Fibroblast of mammary gland (primary cell): ENCODE results near the gene PHF2.

Experiments
- DNase-seq: peaks from one replicate; pipeline ENCODE4 v3.0.0-alpha.2; 2010; ENCODE audit warnings: low read depth
- H3K4me3 ChIP-seq: 2 replicates; pipeline ENCODE4 v1.5.1; 2011; ENCODE audit warnings: low read depth, mild to moderate bottlenecking, low read length, moderate library complexity; ENCODE audit not compliant: control insufficient read depth
- CTCF ChIP-seq: conservative IDR thresholded peaks from 2 replicates; pipeline ENCODE4 v1.5.1; 2011; ENCODE audit warnings: low read depth, low read length, inconsistent platforms; ENCODE audit not compliant: control insufficient read depth, insufficient read depth

Gene PHF2

DNA sequence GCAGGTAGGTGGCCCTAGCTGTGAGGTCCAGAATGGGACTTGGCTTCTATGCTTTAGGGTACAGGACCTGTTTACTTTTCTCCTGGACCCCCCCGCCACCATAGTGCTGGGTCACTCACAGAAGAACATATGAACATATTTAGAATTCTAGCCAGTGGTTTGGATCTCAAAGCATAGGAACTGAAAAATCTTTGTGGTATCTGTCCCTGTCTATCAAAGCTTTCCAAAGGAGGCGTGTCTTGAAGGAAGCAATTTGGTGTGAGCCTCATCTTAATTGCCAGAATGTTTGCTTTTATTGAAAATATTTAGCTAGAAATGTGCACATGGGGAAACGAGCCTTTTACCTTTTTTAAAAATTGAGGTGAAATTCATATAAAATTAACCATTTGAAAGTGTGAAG, 6.2 kb downstream of the PHF2 start:
- no peak for DNase-seq
- no peak for TF ChIP-seq CTCF
- no peak overlapping the region for H3K4me3 ChIP-seq

DNA sequence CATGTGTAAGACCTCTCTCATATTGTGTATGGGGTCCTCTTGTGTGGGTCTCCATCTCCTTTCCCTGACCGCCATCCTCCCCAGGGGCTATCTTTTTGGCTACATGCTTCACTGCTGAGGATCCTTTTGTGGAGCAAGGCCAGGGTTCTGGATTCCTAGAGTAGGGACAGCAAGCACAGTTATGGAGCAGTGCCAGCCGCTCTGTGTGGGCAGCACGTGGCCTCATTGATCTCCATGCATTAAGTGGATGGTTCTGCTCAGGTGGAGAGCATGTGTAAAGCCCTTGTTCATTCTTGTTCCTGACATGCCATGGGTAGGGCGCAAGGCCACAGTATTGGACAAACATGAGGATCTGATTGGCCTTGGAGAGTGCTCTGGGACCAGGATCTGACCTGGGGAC, 8.9 kb downstream of the PHF2 start:
- H3K4me3 ChIP-seq: no peak overlapping the region
- TF ChIP-seq CTCF: no peak
- DNase-seq: no peak

DNA sequence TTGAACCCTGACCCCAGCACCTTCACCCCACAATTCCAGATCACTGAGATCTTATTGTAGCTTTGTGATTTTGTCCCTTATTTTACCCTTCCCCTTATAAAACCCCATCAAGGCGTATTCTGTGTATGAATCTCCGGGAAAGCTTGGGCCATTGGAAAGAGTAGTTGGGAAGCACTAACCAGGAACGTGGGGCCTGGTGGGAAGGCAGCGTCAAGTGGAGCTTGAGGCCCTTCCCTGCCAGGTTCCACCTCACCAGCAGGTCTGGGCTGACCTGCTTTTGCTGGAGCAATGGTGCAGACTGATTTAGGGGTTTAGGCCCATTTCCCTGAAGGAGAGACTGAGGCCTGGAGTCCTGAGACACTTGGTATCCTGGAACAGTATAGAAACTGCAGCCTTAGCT, 9.3 kb downstream of the PHF2 start:
- H3K4me3 ChIP-seq: no peak overlapping the region

GRCh38 chr9:93586290-93587057, 10.1 kb downstream of the PHF2 start:
- no peak for DNase-seq
- no peak for TF ChIP-seq CTCF
- no peak overlapping the region for H3K4me3 ChIP-seq

More for the DNA sequence above, 9.3 kb downstream of the PHF2 start:
- no peak for TF ChIP-seq CTCF
- DNase-seq: no peak

GRCh38 chr9:93587284-93587650, 10.9 kb downstream of the PHF2 start:
- DNase-seq: no peak
- TF ChIP-seq CTCF: no peak
- no peak overlapping the region for H3K4me3 ChIP-seq

- TF ChIP-seq CTCF: peak; percentile 17
- H3K4me3 ChIP-seq: no peak overlapping the region
- no peak for DNase-seq
Measured at GRCh38 chr9:93587651-93588347, 11.4 kb downstream of the PHF2 start.
